ENCODE data around the gene CASP10.
A peak's percentile ranks its signal among the peaks of the same experiment; 100 is the strongest.

DNA sequence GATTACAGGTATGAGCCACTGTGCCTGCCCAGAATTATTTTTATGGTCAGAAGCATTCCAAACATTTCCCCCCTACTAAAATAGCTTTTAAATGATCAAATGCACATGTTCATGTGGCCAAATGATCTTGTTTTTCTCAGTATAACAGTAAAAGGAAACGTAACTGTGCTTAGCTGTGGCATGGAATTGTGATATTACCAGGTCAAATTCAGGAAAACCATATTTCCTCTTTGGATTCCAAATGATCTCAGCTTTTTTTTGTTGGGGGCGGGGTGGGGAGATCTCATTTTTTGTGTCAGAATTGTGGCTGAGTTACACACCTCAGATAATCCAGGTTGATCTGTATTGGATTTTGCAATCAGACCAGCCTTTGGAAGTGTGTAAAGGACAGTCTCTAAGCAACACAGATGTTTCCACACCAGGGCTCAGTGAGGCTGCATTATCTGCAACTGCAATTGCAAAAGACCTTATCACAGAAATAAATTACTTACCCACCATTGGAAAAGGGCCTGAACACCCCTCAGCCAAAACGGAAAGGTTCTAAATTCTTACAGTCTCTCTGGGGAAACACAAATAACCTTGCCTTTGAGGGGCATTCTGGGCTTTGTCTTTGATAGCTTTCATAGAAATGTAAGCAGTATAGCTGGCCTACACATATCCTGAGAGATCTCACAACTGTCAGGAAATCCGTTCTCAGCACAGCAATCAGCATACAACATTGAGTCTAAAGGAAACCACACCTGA is 8.4 kb downstream of the CASP10 start:
- TF ChIP-seq CTCF (IDR thresholded peaks at IDR 0.05), result no peak
- peak in 1 of 3 donors; percentile 18 for TF ChIP-seq POLR2AphosphoS5 (IDR thresholded peaks at IDR 0.05)
- TF ChIP-seq POLR2A (IDR thresholded peaks at IDR 0.05), result no peak

All from breast epithelium (tissue), 3 donors.